NCI-H748 treated with DMSO at 0.1 percent for 48 hours (cell line): ENCODE results near the gene S100A4.
"Not testable (repeated sequence)": the region's sequence is repeated elsewhere in the genome, so short reads cannot be mapped to it uniquely, and the experiment has no call there.

Experiments used
- DNase-seq: peaks from one replicate; lab custom pipeline; 2025; lab: John Stamatoyannopoulos, UW

S100A4 gene

DNA sequence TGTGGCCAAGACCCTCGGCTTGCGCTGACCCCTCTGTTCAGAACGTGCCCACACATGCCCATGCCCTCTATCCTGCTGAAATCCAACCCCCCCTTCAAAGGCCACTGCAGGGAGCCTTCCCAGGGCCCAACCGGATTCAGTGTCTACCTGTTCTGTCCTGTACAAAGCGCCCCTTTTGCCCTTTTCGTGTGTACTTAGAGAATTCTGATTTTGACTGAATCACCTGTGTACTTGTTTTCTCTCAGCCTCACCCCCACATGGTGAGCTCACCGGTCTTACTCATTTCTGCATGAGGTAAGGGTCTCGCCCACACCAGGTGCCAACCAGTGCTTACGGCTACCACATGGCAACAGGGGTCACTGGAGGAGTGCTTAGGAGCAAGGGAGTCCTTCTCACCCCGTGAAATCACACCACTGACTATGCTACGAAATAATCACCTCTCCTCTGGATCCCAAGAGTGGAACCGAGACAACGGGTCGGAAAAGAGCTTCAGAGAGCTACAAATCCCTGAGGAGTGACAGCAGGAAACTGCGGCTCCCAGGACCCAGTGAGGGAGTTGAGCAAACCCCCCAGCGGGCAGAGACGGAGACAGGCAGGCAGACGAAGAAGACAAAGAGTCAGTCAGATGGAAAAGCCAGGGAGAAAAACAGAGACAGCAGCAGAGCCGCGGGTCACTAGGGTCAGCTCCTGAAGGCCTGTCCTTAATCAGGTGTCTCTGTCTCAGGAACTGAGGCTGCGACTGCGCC, 22.2 kb upstream of the S100A4 start:
- DNase-seq = no peak

GRCh38 chr1:153566414-153567371, 21.1 kb upstream of the S100A4 start:
- DNase-seq = no peak

- DNase-seq = no peak
Measured at GRCh38 chr1:153565529-153566374, 20.1 kb upstream of the S100A4 start, which contains the start of gene S100A2. S100A2 (minus strand) TSS chr1:153565844; CDS start chr1:153563877, 1,967 bp downstream.

GRCh38 chr1:153563991-153564390, 18.4 kb upstream of the S100A4 start:
- no peak for DNase-seq

- no peak for DNase-seq
Measured at GRCh38 chr1:153563483-153563901, 17.9 kb upstream of the S100A4 start.

GRCh38 chr1:153562021-153562420, 16.4 kb upstream of the S100A4 start:
- not testable (repeated sequence) for DNase-seq

GRCh38 chr1:153561466-153561985, 15.9 kb upstream of the S100A4 start:
- DNase-seq = no peak

- no peak for DNase-seq
Measured at GRCh38 chr1:153560771-153561465, 15.3 kb upstream of the S100A4 start.

GRCh38 chr1:153560241-153560640, 14.6 kb upstream of the S100A4 start:
- DNase-seq = no peak

- no peak for DNase-seq
Measured at GRCh38 chr1:153557877-153558276, 12.3 kb upstream of the S100A4 start.

DNA sequence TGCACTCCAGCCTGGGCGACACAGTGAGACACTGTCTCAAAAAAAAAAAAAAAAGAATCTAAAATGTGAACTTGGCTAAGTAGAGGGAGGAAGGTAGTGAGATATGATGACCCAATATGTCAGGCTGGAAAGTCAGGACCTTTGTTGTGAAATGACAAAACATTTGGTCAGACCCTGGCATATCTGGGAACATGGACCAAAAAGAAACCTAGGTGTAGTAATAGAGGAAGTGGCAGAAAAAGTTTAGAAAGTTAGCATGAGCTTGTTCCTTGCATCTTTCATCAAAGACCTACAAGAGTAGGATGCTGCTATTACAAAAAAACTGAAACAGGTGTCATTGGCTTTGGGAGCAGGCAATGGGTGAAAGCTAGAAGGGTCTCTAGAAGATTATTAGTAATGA, 10.7 kb upstream of the S100A4 start:
- no peak for DNase-seq

- no peak for DNase-seq
Measured at GRCh38 chr1:153553830-153554541, 8.4 kb upstream of the S100A4 start.

- DNase-seq = no peak
Measured at GRCh38 chr1:153553096-153553495, 7.5 kb upstream of the S100A4 start.

- DNase-seq = no peak
Measured at GRCh38 chr1:153552335-153552734, 6.7 kb upstream of the S100A4 start.

- no peak for DNase-seq
Measured at GRCh38 chr1:153550827-153551500, 5.4 kb upstream of the S100A4 start.

DNA sequence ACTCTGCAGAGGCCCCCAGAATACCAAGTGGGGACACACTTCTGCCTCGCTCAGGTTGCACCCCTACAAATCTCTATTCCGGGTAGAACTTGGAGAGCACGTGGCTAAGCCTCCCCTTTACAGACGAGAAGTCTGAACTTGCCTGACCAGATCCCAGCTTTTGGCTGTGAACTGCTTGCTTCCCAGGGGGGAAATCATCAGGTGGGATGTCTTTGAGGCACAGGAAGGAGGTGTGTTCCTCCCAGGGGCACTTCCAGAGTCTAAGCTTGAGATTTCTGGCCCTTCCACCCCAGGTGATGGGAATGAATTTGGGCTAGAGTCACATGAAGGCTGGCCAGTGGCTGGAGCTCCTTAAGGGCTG, 4.8 kb upstream of the S100A4 start:
- DNase-seq = no peak

DNA sequence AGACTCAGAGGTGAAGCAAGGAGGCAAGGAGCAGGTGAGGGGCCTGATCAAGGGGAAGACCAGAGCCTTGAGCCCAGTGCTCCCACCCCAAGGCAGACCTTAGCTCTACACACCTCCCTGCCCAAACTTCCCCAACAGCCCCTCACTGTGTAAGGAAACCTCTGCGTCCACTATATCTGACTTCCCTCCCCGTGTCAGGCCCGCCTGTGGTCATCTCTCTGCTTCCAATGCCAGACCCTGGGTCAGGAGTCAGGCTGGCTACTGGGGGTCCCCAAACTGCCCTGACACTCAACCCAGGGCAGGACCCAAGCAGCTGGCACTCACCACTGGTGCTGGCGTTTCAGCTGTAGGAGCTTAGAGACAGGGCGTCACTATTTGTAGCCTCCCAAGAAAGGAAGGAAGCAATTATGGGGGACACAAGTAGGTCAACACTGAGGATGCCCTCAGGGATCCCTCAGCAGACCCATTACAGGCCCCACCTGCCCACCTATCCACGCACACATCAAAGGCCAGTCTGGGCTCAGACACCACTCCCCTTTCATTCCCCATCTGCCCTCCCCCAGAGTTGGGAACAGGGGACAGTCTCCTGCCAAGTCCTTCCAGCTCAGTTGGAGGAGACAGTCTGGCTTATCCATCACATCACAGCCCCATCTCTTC, 4.3 kb upstream of the S100A4 start:
- DNase-seq = no peak

GRCh38 chr1:153548722-153549688, 3.4 kb upstream of the S100A4 start, which contains the start of gene S100A3:
S100A3 (minus strand) TSS chr1:153549258; CDS start chr1:153548485, 773 bp downstream.
- no peak for DNase-seq
